Thyroid gland (tissue), 4 donors: ENCODE measurements around the gene TNRC6B. TPM values are rescaled to one million over a fixed set of nuclear protein-coding genes. Genes with fewer than 3 reads are reported as not detected.

Experiments
- DNase-seq, 2 donors: peaks; one replicate each; pipeline ENCODE4 v3.0.0-alpha.2; 2019
- H3K27ac ChIP-seq, 3 donors: fragments of 200-600 bp; sonication (generic); 1 replicate in 2 of 3; 2 replicates in 1 of 3; pipeline ENCODE4 v1.5.1; 2016 to 2019; ENCODE audit warnings: mild to moderate bottlenecking in 1 of 3, moderate library complexity in 1 of 3
- H3K27me3 ChIP-seq: fragments of 200-600 bp; sonication (generic); one replicate; pipeline ENCODE4 v1.5.1; 2019
- H3K36me3 ChIP-seq, 2 donors: fragments of 200-600 bp; sonication (generic); one replicate each; pipeline ENCODE4 v1.5.1; 2016 to 2019
- H3K4me1 ChIP-seq, 2 donors: fragments of 200-600 bp; sonication (generic); one replicate each; pipeline ENCODE4 v1.5.1; 2017 to 2019
- H3K4me3 ChIP-seq, 3 donors: fragments of 200-600 bp; sonication (generic); replicated peaks in 1 of 3; 1 replicate in 2 of 3; 2 replicates in 1 of 3; pipeline ENCODE4 v1.5.1; 2016; ENCODE audit warnings: mild to moderate bottlenecking in 1 of 3
- H3K9me3 ChIP-seq: fragments of 200-600 bp; sonication (generic); one replicate; pipeline ENCODE4 v1.5.1; 2017
- POLR2A ChIP-seq, 2 donors: fragments of 450-650 bp; IDR thresholded peaks; one replicate each; pipeline ENCODE4 v1.6.1; 2017; ENCODE audit warnings: antibody characterized with exemption in 2 of 2, mild to moderate bottlenecking in 2 of 2, moderate library complexity in 1 of 2
- WGBS, 2 donors: methylation state at CpG; one replicate each; pipeline ENCODE4 v1.1.5; 2017; 5-methylcytosine and 5-hydroxymethylcytosine counted together
- intact Hi-C: fragments of 100-400 bp; cut with DNase I; formaldehyde crosslinking; loops from one replicate; pipeline ENCODE4 v1.15.1; 2023
- total RNA-seq, 4 donors: library from RNA; depleted of rRNA; stranded (reverse); fragments of >200 nt; gene quantifications; one replicate each; pipeline ENCODE4 v1.2.3, GENCODE V29; 2016
- TF ChIP-seq, protein P1 (sequence below), 6 experiments: fragments of 200-600 bp in 3 of 6; fragments of 450-650 bp in 3 of 6; sonication (generic) in 3 of 6; IDR thresholded peaks; one replicate each; pipeline ENCODE4 v1.5.1; 2016 to 2019; ENCODE audit warnings: antibody characterized with exemption in 6 of 6, mild to moderate bottlenecking in 2 of 6, inconsistent platforms in 1 of 6, moderate library complexity in 1 of 6

Gene TNRC6B
- total RNA-seq, 4 donors from 2014 or later, result 46.1 to 202 (median 114) TPM

DNA sequence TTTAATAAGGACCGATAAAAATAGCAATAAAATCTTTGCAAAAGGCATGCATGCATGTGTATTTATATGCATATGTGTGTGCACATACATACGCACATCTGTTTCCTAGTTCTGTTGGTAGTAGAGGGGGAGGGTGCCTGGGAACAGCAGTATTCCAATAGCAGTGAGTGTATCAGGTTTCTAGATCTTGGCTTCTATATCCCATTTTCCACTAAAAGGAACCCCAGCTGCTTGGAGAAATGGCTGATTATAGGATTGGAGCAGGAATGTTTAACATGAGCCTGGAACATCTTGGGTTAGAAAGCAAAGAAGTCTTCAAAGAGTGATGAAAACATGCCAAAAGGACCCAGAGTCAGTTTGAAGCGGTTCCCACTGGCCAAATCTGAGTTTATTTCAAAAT lies 21.0 kb downstream of the TNRC6B start:
- no peak overlapping the region for H3K4me3 ChIP-seq
- no peak for DNase-seq
- no peak overlapping the region for H3K27ac ChIP-seq
- H3K36me3 ChIP-seq, result no peaks in the 10 kb centered on the region
- intact Hi-C loops, result no loop called here
- no peaks in the 10 kb centered on the region for H3K27me3 ChIP-seq
- TF ChIP-seq, protein P1, sequence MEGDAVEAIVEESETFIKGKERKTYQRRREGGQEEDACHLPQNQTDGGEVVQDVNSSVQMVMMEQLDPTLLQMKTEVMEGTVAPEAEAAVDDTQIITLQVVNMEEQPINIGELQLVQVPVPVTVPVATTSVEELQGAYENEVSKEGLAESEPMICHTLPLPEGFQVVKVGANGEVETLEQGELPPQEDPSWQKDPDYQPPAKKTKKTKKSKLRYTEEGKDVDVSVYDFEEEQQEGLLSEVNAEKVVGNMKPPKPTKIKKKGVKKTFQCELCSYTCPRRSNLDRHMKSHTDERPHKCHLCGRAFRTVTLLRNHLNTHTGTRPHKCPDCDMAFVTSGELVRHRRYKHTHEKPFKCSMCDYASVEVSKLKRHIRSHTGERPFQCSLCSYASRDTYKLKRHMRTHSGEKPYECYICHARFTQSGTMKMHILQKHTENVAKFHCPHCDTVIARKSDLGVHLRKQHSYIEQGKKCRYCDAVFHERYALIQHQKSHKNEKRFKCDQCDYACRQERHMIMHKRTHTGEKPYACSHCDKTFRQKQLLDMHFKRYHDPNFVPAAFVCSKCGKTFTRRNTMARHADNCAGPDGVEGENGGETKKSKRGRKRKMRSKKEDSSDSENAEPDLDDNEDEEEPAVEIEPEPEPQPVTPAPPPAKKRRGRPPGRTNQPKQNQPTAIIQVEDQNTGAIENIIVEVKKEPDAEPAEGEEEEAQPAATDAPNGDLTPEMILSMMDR (IDR thresholded peaks at IDR 0.05), result no peak
- TF ChIP-seq POLR2A (IDR thresholded peaks at IDR 0.05), result no peak
- 87 to 92% methylated on average over 3 of the region's 3 CpGs for WGBS, 2 donors
- H3K9me3 ChIP-seq, result no peaks in the 10 kb centered on the region
- H3K4me1 ChIP-seq, result peaks cover 51 to 54% of the 10 kb centered on the region in 2 donors

DNA sequence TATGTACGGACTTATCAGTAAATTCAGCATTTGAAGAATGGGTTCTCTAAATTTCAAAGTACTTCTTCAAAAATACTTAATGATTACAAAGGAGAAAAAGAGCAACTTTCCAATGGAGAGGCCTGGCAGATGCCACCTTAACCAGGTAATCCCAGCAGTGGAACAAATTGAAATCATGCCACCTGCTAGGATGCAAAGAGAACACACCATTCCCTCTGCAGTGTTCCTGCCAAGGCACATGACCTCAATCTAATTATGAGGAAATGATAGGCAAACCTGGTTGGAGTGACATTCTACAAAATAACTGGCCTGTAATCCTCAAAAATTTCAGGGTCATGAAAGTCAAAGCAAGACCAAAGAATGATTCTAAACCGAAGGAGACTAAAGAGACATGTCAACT lies 21.5 kb downstream of the TNRC6B start:
- Histone ChIP-seq H3K27me3 (no peaks in the 10 kb centered on the region), H3K36me3 (no peaks in the 10 kb centered on the region), H3K9me3 (no peaks in the 10 kb centered on the region), H3K27ac (no peak overlapping the region), H3K4me1 (peaks cover 51 to 56% of the 10 kb centered on the region in 2 donors), H3K4me3 (no peak overlapping the region)
- 95 to 98% methylated on average over 2 of the region's 2 CpGs for WGBS, 2 donors
- DNase-seq, result no peak
- intact Hi-C loops, result no loop called here
- no peak for TF ChIP-seq POLR2A (IDR thresholded peaks at IDR 0.05)
- TF ChIP-seq, protein P1 (IDR thresholded peaks at IDR 0.05), result no peak

DNA sequence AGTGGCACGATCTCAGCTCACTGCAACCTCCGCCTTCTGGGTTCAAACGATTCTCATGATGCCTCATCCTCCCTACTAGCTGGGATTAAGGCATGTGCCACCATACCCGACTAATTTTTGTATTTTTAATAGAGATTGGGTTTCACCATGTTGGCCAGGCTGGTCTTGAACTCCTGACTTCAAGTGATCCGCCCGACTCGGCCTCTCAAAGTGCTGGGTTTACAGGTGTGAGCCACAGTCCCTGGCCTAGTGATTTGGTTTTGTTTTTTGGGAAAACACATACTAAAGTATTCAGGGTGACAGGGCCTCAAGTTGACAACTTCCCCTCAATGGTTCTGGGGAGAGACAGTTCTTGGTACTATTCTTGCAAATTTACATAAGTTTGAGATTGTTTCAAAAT lies 22.1 kb downstream of the TNRC6B start:
- 94 to 98% methylated on average over 7 of the region's 7 CpGs for WGBS, 2 donors
- DNase-seq, result no peak
- Histone ChIP-seq H3K27ac (no peak overlapping the region), H3K27me3 (no peaks in the 10 kb centered on the region), H3K9me3 (no peaks in the 10 kb centered on the region), H3K36me3 (no peaks in the 10 kb centered on the region), H3K4me3 (no peak overlapping the region), H3K4me1 (peaks cover 51 to 53% of the 10 kb centered on the region in 2 donors)
- TF ChIP-seq POLR2A (IDR thresholded peaks at IDR 0.05), result no peak
- TF ChIP-seq, protein P1 (IDR thresholded peaks at IDR 0.05), result no peak
- intact Hi-C loops, result no loop called here

DNA sequence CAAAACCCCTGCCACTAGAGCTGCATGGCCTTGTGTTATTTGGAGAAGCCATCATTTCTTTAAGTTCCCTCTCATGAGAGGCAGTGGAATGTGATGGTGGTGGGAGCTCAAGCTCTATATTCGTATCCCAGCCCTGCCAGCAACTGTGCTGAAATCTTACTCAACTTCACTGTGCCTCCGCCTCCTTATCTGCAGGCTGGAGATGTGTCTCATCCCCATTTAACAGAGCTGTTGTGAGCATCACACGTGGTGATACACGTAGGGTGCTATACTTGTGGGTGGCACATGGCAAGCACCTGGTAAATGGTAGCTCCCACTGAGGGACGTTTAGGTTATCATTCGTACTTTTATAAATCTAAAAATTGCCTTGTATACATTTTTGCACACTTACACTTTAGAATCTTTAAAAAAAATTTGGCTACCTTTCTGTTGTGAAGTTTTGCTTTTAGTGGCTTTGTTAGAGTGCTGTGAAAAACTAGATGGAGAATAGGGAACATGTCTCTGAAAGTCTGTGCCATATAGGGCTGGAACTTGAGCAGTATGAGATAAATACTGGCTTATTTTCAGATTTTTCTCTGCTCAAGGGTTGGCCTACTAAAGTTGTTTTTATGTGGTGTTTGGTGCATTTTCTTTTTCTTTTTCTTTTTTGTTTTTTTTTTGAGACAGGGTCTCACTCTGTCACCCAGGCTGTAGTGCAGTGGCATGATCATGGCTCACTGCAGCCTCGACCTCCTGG lies 23.2 kb downstream of the TNRC6B start:
- WGBS, 2 donors, result 87 to 89% methylated on average over 7 of the region's 7 CpGs
- DNase-seq, result no peak
- peaks cover 51 to 53% of the 10 kb centered on the region in 2 donors for H3K4me1 ChIP-seq
- TF ChIP-seq POLR2A (IDR thresholded peaks at IDR 0.05), result no peak
- TF ChIP-seq, protein P1 (IDR thresholded peaks at IDR 0.05), result no peak
- no peak overlapping the region for H3K4me3 ChIP-seq
- intact Hi-C loops, result no loop called here
- no peaks in the 10 kb centered on the region for H3K36me3 ChIP-seq
- H3K27me3 ChIP-seq, result no peaks in the 10 kb centered on the region
- H3K9me3 ChIP-seq, result no peaks in the 10 kb centered on the region
- H3K27ac ChIP-seq, result no peak overlapping the region

DNA sequence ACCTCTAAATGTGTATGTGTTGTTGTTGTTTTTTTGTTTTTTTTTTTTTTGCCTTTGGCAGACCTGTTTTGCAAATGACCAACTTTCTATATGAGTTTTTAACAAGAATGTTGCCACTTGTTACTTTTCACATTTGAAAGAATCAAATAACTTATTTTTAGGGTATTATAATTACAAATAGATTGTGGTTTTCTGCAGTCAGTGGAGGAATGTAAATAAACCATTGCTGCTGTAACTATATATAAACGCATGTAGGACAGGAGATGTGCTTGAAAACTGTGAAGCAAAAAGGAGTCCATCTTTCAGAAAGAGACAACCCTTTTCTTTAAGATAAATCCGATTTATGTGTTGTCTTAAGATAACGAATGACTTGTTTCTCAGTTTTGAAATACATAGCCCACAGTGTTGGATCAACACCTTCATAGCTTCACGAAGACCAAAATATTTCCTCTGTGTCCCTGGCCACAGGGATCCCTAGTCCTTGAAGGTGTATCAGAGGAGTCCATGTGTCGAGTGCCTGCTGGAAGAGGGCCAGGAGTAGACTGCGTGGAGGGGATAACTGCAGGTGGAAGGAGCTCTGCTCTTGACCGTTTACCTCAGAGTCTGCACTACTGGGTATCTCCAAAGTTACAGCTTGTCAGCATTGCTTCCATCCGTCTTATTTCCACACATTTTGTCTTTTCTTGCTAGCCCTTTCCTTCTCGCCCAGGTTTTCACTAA lies 24.7 kb downstream of the TNRC6B start:
- Histone ChIP-seq H3K27ac (peak overlapping the region in 2 of 3 donors; percentile 7 to 31), H3K9me3 (no peaks in the 10 kb centered on the region), H3K4me1 (peaks cover 39 to 42% of the 10 kb centered on the region in 2 donors), H3K36me3 (no peaks in the 10 kb centered on the region), H3K27me3 (no peaks in the 10 kb centered on the region), H3K4me3 (no peak overlapping the region)
- intact Hi-C loops, result no loop called here
- no peak for TF ChIP-seq POLR2A (IDR thresholded peaks at IDR 0.05)
- TF ChIP-seq, protein P1 (IDR thresholded peaks at IDR 0.05), result no peak
- peak; percentile 77 to 93 for DNase-seq
- 48 to 57% methylated on average over 9 of the region's 9 CpGs for WGBS, 2 donors
